ENCODE results near the gene CNGA1.
"Not testable (repeated sequence)": the region's sequence is repeated elsewhere in the genome, so short reads cannot be mapped to it uniquely, and the experiment has no call there.

CNGA1 gene

DNA sequence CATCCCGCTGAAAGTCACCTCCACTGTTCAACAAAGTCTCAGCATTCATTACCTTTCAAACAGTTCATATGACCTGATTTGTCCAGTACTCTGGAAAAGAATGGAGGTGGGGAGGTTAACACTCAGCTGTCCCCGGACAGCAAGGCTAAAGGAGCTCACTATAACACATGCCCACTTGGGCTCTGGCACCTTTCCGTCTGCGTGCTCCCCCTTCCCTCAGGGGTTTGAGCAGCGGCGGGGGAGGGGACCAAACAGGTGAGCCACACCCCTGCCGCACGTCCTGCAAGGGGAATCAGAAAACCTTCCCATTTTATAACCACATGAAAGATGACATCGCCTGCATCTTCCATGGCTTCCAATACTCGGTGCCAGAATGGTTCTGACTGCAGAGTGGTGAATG, 62.2 kb downstream of the CNGA1 start:
- DNase-seq: no peak

DNA sequence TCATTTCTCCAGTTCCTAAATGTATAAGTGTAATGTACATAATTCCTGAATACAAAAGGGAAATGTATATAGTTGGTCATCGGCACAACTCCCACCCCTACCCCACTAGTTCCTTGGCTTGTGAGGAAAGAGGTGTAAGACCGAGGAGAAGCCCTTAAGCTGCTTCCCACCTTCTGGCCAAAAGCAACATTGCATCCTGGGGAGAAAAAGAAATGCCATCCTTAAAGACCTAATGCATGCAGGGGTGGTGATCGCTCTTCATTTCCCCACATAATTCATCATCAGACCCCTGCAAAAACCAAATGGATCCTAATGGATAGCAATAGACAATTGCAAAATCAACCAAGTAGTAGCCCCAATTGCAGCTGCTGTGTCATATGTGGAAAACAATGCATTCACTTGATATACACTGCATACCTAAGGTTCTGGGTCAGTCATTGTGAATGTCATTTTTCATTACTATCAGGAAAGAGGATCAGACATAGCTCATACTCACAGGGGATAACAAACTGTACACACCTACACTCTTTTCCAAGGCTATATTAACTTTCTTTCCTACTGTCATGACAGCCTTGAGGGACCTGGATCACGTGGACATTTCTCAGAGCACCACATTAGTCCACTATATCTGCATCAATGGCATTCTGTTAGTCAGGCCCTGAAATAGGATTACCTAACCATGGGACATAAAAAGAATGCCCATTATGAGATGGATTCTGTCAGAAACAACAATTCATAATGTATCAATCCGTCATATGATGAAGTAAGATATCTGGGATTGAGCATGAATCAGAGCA, 70.4 kb downstream of the CNGA1 start:
- DNase-seq: no peak

DNA sequence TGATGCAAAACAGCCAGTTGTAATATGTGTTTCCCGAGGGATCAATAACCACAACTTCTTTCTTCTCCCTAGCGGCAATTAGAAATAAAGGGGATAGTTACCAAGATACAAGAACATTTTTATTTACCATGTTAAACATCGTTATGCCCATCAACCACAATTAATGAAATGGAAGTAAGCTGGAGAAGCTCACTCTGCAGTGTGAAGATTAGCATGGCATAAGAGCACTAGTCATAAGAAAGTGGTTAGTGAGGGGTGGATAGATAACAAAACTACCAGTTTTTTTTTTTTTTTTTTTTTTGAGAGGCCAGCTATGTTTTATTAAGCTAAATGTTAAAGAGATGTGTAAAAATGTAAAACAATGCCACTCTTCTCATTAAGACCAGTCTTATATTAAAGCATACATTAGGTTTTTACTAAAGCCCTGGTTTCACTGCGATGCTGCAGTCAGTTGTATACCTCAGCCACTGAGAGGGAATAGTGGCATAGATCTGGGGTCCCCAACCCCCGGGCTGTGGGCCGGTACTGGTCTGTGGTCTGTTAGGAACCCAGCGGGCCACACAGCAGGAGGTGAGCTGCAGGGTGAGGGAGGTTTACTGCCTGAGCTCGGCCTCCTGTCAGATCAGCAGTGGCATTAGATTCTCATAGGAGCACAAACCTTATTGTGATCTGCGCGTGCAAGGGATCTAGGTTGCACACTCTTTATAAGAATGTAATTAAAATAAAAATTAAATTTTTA, 74.2 kb downstream of the CNGA1 start:
- DNase-seq: no peak

DNA sequence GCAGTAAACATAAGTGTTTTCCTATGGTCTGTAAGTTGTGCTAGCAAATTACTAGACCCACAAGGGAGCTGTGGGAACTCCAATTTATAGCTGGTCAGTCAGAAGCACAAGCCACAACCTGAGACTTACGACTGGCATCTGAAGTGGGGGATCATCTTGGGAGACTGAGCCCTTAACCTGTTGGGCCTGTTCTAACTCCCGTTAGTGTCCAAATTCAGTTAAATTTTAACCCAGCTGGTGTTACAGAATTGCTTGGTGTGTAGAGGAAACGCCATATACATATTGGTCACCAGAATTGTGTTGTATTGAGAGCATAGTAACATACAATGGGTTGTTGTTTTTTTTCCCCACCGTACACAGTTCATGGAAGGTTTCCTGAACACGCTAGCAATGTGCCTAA, 77.0 kb downstream of the CNGA1 start:
- no peak for DNase-seq

DNA sequence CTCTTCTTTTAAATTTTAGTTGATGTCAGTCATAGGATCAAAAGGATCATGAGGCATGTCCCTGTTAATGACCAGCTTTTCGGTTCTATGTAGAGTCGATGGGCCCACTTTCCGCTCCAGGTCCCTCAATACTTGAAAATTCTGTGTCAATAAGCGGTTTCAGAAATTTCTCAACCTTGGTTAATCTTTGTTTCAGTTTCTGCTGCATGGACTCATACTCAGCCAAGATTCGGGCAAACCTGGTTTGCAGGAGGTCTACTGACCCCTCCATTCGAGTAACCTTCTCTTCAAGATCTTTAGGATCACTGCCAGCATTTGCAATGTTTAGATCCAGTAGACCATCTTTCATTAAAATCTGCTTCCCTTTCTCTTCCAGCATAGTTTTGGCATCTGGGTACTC, 80.1 kb downstream of the CNGA1 start:
- DNase-seq: no peak

DNA sequence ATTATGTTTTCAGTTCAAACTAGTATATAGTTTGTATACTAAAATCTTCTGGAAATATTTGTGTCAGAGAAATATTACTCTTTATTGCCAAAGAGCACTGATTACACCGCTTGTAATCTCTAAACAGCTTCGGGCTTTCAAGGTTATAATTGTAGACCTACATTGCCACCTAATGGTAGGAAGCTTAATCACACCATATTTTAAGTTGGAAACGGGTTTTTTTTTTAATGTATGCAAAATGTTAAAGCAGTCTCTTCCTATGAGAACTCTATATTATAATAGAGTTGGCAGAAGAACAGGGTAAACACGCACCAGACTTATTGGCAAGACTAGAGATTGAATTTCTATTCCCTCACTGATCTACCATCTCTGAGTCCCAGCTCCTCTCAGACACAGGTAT, 82.6 kb downstream of the CNGA1 start:
- DNase-seq: no peak

DNA sequence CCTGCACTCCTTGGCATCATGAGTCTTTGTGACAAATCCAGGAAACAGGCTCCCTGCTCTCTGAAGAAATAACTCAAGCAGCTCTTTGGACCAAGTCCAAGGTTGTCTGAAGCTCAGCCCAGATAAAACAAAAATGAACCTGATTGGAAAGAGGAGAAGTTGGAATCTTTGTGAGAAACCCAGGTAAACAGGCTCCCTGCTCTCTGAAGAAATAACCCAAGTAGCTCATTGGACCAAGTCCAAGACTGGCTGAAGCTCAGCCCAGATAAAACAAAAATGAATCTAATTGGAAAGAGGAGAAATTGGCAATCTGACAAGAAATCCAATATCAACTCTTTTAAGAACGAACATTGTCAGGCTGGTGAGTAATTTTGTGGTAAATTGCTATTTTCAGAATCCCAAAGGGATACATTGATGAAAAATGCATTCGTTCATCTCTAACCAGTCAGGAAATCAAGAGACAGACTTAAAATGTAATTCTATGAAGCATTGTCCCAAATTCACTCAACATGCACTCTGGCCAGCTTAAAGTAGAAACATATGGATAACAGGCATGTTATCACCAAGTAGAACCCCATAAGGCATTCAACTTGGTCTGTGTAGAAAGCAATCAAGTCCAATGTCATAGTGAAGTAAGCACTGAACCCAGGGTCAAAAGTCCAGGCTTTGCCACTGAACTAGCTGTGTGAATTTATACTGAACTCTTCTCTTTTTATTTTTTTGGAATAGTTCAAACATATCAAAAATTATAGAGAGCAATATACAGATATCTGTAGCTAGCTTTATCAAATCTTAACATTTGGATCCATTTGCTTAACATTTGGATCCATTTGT, 85.3 kb downstream of the CNGA1 start:
- no peak for DNase-seq

DNA sequence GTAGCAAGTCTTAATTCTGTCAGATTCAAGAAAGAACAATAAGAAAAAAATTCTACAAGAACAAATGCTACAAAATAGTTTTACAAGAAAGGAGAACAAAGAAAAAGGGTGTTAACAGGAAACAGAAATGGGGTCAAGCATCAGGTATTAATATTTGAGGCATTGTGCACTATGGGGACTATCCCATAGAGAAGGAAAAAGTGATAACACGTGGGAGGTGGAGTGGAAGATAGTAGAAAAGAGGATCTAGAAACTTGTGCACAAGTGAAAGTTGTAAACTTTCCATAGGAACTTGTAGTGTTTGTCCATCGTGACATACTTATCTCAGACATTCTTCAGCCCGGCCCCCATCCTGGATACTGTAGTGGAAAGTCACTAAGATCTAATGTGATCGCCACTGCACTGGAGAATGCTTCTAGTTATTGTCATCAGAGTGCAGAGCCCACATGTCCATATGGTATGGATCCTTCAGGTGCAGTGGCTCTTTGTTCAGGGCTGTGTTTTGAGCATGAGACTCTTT, 86.7 kb downstream of the CNGA1 start:
- DNase-seq: no peak

DNA sequence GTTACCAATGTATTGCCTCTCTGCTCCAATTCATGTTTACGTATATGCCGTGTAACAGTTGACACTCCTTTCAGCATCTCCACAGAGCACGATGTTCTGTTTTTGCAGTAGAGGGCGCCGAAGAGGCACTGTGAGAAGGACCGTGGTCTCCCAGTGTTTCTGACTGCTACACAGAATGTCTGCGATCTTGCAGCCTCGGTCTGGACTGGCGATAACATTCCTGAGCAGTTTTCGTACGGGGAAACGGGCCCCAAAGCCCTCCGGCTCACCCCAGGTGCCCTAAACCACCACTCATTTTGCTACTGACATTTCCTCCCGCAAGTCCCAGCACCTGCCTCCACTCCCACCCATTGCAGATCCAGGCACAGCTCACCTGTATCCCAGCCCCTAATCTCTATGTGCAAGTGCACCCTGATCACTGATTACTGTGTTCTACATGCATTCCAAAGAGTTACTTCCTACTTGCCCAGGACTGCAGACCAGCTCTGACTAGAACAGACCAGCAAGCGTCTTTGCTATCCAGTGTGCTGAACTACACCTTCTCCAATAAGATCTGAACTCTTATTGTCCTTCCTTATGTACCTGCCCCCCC, 89.7 kb downstream of the CNGA1 start:
- peak; percentile 53 to 58 for DNase-seq

DNA sequence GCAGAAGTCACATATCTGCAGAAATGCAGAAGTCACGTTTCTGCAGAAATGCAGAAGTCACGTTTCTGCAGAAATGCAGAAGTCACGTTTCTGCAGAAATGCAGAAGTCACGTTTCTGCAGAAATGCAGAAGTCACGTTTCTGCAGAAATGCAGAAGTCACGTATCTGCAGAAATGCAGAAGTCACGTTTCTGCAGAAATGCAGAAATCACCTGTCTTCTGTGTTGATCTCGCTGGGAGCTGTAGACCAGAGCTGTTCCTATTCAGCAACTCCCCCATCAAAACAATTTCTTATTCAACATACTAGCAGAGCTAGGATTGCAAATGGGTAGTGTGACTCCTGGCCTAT, 93.2 kb downstream of the CNGA1 start:
- DNase-seq: not testable (repeated sequence)

DNA sequence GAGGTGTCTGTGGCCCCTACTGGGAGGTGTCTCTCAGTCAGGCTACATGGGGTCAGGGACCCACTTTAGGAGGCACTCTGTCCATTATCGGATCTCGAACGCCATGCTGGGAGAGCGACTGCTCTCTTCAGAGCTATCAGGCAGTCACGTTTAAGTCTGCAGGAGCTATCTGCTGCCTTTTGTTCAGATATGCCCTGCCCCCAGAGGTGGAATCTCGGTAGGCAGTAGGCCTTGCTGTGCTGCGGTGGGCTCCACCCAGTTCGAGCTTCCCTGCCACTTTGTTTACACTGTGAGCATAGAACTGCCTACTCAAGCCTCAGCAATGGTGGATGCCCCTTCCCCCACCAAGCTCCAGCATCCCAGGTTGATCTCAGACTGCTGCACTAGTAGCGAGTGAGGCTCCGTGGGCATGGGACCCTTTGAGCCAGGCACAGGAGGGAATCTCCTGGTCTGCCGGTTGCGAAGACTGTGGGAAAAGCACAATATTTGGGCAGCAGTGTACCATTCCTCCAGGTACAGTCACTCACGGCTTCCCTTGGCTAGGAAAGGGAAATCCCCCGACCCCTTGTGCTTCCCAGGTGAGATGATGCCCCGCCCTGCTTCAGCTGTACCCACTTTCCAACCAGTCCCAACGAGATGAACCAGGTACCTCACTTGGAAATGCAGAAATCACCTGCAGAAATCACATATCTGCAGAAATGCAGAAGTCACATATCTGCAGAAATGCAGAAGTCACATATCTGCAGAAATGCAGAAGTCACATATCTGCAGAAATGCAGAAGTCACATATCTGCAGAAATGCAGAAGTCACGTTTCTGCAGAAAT, 93.8 kb downstream of the CNGA1 start:
- DNase-seq: not testable (repeated sequence)

DNA sequence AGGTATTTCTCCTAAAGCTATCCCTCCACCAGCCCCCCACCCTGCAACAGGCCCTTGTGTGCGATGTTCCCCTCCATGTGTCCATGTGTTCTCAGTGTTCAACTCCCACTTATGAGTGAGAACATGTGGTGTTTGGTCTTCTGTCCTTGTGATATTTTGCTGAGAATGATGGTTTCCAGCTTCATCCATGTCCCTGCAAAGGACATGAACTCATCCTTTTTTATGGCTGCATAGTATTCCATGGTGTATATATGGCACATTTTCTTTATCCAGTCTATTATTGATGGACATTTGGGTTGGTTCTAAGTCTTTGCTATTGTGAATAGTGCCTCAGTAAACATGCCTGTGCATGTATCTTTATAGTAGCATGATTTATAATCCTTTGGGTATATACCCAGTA, 99.3 kb downstream of the CNGA1 start:
- DNase-seq: not testable (repeated sequence)

DNA sequence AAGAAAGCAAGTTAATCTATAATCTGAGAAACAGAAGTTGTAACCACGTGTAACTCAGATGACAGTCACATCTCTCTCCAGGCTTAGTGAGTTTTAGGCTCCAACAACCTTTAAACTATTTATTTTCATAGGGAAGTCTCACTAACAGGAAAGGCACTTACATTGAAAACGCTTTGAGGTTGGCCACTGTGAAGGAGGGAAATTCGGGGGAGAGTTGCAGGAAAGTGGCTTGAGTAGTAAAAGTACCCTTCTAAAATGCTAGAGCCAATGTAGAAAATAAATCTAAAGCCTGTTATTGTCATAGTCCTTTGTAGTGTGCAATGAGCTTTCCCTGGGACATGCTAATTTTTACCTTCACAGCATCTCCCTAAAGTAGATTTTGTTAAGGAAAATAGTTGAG, 101.1 kb downstream of the CNGA1 start:
- no peak for DNase-seq

DNA sequence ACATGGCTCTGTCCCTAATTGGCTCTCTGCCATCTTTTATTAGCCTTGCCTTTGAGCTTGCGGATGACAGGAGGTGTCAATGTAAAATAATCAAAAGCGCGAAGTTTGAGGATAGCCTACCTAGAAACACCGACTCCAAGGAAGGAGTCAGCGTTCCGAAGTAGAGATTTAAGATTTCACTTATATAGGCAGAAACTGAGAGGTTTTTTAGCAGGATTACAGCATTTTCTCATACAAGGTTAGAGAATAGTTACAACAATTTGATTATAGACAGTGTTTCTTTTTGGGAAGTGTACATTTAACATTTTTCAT, 101.6 kb downstream of the CNGA1 start:
- no peak for DNase-seq

DNA sequence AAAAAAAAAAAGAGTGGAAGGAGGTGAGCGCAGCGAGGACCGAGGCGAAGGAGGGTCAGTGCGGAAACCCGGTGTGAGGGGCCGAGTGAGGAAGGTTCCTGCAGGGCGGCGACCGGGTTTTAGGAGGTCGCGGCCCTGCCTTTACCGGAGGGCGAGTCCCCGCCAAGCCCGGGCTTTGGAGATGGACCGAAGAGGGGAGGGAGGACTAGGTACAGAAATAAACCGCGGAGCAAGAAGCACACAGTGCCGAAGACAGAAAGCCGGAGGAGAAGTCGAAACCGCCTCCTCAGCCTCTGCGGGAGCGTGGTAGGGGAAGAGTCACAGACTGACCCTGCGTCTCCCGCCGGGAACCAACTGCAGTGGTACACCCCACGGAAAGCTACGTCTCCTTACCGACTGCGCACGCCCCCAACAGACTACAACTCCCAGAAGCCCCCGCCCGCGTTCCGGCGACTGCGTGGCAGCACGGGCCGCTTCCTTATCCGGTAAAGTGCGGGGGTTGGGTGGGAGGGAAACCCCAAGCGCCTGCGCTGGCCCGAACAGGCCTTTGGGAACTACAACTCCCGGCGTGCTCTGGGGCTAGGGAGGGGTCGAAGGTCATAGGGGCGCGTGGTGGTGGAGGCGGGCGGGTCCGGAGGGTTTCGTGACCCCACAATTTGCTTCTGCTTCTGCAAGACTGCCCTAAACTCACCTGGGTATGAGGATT, 102.1 kb downstream of the CNGA1 start, which contains the start of gene NFXL1:
Gene NFXL1, minus strand, starts transcription at position 364 of the 706 bp plus-strand sequence. CDS start 380 bp downstream, outside the sequence.
- DNase-seq: peak; percentile 96 to 97

DNA sequence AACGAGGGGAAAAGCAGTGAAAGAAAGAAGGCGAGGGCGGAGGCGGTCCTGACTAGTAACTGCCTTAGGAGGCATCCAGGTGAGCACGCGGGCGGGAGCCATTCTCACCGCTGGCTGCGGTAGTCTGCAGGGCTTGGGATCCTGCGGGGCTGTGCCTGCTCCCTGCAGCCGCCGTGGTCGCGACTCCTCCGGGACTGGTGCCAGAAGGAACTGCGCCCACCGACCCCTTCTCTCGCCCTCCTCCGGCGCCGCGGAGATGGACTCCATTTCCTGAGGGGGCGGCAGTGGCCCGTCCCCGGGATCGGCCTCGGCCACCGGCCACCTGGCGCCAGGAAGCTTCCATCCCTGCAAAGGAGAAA, 102.6 kb downstream of the CNGA1 start:
- peak; percentile 46 to 50 for DNase-seq

DNA sequence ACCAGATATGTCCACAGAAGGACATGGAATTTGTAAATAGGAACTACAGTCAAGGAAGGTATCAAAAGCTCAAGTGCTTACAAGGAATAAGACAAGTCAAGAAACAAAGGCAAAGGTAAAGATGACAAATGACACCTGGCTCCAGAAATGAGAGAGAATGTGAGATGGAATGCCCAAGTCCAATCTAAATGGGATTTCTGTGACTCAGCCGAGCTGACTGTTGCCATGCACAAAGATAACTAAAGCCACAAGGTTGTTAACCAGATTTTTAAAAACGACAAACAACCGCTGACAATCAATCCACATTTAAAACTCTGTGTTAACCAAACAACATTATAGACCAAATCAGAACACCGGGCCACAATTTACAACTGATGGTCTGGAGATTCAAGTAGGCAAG, 103.2 kb downstream of the CNGA1 start:
- DNase-seq: no peak

DNA sequence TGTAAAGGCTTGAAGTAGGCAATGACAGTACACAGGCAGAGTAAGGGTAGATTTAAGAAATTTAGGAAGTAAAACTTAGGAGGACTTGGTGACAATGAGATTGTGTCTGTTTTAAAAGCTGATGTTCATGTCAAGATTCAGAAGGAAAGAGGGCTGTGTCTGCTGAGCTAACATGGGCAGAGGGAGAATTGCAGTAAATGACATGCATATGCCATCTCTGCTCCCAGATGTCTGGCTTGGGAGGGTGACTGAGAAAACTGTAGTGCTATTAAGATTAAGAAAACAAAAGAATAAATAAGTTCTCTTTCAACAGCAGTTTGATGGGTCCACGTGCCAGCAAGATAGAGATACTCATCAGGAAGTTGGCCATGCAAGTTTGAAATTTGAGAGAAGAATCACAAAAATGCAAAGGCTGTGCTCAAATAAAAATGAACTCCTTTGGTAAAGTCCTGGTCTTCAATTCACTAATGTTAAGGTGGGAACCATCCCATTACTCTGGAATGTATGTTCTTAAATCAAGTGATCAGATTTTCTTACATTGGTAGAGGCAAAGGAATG, 109.3 kb downstream of the CNGA1 start:
- DNase-seq: no peak

DNA sequence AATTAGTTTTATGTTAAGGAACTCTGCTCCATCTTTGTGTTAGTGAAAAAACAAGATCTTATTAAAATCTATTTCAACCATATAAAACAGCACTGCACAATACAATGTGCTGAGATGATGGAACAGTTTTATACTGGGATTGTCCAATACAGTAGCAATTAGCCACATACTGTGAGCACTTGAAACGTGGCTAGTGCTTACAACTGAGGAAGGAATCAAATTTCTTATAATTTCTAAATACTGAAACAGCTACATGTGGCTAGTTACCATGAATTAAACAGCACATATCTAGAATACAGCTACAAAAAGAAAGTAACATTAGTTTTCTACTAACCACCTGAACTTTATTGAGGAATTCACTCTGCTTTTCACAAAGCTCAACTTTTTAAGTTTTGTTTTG, 116.8 kb downstream of the CNGA1 start:
- DNase-seq: no peak

DNA sequence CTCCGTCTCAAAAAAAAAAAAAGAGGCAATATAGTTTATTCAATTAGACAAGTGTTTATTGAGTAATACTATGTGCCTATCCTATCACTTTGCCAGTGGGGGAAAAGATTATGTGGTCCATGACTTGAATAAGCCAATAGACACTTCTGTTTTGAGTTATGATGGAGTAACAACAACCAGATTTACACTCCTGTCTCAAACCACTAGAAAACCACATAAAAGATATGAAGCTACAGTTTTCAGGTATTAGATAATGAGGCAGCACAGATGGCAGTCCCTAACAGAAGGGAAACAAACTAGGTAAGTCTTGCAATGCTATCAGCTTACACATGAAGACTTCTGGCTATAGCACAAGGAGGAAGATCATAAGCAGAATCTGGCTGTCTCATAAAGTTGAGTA, 124.6 kb downstream of the CNGA1 start:
- no peak for DNase-seq

All from stimulated activated CD4-positive, alpha-beta T cell treated with anti-CD3 and anti-CD28 coated beads, Interleukin-2, amount 100 ng/mL, for 24 hours (primary cell).